WTC11 (cell line): ENCODE measurements around the gene CCDC3. TPM values are rescaled to one million over a fixed set of nuclear protein-coding genes. Genes with fewer than 3 reads are reported as not detected.

Source experiments
- ATAC-seq: fragments of 200-7000 bp; cut with Tn5 transposase; 2 replicates; pipeline ENCODE4 v1.10.0; 2021; ENCODE audit warnings: mild to moderate bottlenecking, moderate library complexity
- CTCF ChIA-PET: fragments of 300-600 bp; sonication (Branson Sonifier 250); formaldehyde crosslinking; loops from one replicate; lab custom pipeline; 2021; ENCODE audit warnings: antibody characterized with exemption; lab: Charles Lee
- POLR2A ChIA-PET: fragments of 350-600 bp; sonication (Branson Sonifier 250); formaldehyde crosslinking; loops from one replicate; lab custom pipeline; 2021; ENCODE audit warnings: antibody characterized with exemption; lab: Charles Lee
- DNase-seq: peaks from one replicate; pipeline ENCODE4 v3.0.0; 2021; ENCODE audit warnings: low spot score
- H3K27ac Mint-ChIP-seq: 2 replicates; pipeline ENCODE4 v1.8.0; 2021; ENCODE audit warnings: mixed read lengths
- H3K27me3 Mint-ChIP-seq: 2 replicates; pipeline ENCODE4 v1.8.0; 2021; ENCODE audit warnings: low read depth, mild to moderate bottlenecking, moderate library complexity, mixed read lengths
- H3K36me3 Mint-ChIP-seq: 2 replicates; pipeline ENCODE4 v1.8.0; 2021; ENCODE audit warnings: mixed read lengths
- H3K4me1 Mint-ChIP-seq: 2 replicates; pipeline ENCODE4 v1.8.0; 2022; ENCODE audit warnings: mixed read lengths
- H3K4me3 Mint-ChIP-seq: 2 replicates; pipeline ENCODE4 v1.8.0; 2021; ENCODE audit warnings: mild to moderate bottlenecking, moderate library complexity, mixed read lengths
- H3K9me3 Mint-ChIP-seq: 2 replicates; pipeline ENCODE4 v1.8.0; 2021; ENCODE audit warnings: mixed read lengths
- AFF4 ChIP-seq: sonication (generic); formaldehyde crosslinking; IDR thresholded peaks from 2 replicates; pipeline ENCODE4 v1.8.1; 2023; ENCODE audit warnings: mild to moderate bottlenecking, missing genetic modification reagents, borderline replicate concordance
- ATF6 ChIP-seq: sonication (generic); formaldehyde crosslinking; IDR thresholded peaks from 2 replicates; pipeline ENCODE4 v1.8.1; 2023; ENCODE audit warnings: mild to moderate bottlenecking, missing genetic modification reagents
- E2F4 ChIP-seq: sonication (generic); formaldehyde crosslinking; IDR thresholded peaks from 2 replicates; pipeline ENCODE4 v1.8.1; 2022; ENCODE audit warnings: low read depth, mild to moderate bottlenecking, moderate library complexity, missing genetic modification reagents, borderline replicate concordance
- ELF4 ChIP-seq: sonication (generic); formaldehyde crosslinking; IDR thresholded peaks from 2 replicates; pipeline ENCODE4 v1.8.1; 2022; ENCODE audit warnings: low read depth, mild to moderate bottlenecking, moderate library complexity, missing genetic modification reagents
- ERG ChIP-seq: fragments of 250-450 bp; sonication (Bioruptor Pico); IDR thresholded peaks from 2 replicates; pipeline ENCODE4 v1.8.0; 2021; ENCODE audit warnings: mild to moderate bottlenecking
- ESRRA ChIP-seq: sonication (generic); formaldehyde crosslinking; IDR thresholded peaks from 2 replicates; pipeline ENCODE4 v1.8.1; 2022; ENCODE audit warnings: mild to moderate bottlenecking, missing genetic modification reagents, borderline replicate concordance
- FOXP1 ChIP-seq: sonication (generic); formaldehyde crosslinking; IDR thresholded peaks from 2 replicates; pipeline ENCODE4 v1.8.0; 2022; ENCODE audit warnings: missing genetic modification reagents, mild to moderate bottlenecking, moderate library complexity, borderline replicate concordance
- GABPB1 ChIP-seq: sonication (generic); formaldehyde crosslinking; IDR thresholded peaks from 2 replicates; pipeline ENCODE4 v1.8.1; 2023; ENCODE audit warnings: mild to moderate bottlenecking, missing genetic modification reagents
- JUN ChIP-seq: sonication (generic); formaldehyde crosslinking; IDR thresholded peaks from 2 replicates; pipeline ENCODE4 v1.8.0; 2023; ENCODE audit warnings: mild to moderate bottlenecking, missing genetic modification reagents
- KAT7 ChIP-seq: sonication (generic); formaldehyde crosslinking; IDR thresholded peaks from 2 replicates; pipeline ENCODE4 v1.8.1; 2023; ENCODE audit warnings: missing genetic modification reagents, mild to moderate bottlenecking, borderline replicate concordance
- SOX15 ChIP-seq: fragments of 250-450 bp; sonication (Bioruptor Pico); IDR thresholded peaks from 2 replicates; pipeline ENCODE4 v1.9.0; 2021; ENCODE audit warnings: mild to moderate bottlenecking
- ZBTB21 ChIP-seq: sonication (generic); formaldehyde crosslinking; IDR thresholded peaks from 2 replicates; pipeline ENCODE4 v1.8.1; 2023; ENCODE audit warnings: mild to moderate bottlenecking, missing genetic modification reagents, borderline replicate concordance
- ZMAT4 ChIP-seq: fragments of 250-450 bp; sonication (Bioruptor Pico); IDR thresholded peaks from 2 replicates; pipeline ENCODE4 v1.9.0; 2021; ENCODE audit warnings: mild to moderate bottlenecking
- ZNF317 ChIP-seq: sonication (generic); formaldehyde crosslinking; IDR thresholded peaks from 2 replicates; pipeline ENCODE4 v1.8.1; 2023; ENCODE audit warnings: low read depth, mild to moderate bottlenecking, moderate library complexity, missing genetic modification reagents, borderline replicate concordance
- ZNF396 ChIP-seq: fragments of 250-450 bp; sonication (Bioruptor Pico); IDR thresholded peaks from 2 replicates; pipeline ENCODE4 v1.8.0; 2021; ENCODE audit warnings: mild to moderate bottlenecking, moderate library complexity, borderline replicate concordance
- ZNF425 ChIP-seq: fragments of 250-450 bp; sonication (Bioruptor Pico); conservative IDR thresholded peaks from 2 replicates; pipeline ENCODE4 v1.9.0; 2021; ENCODE audit warnings: mild to moderate bottlenecking
- ZSCAN18 ChIP-seq: fragments of 250-450 bp; sonication (Bioruptor Pico); IDR thresholded peaks from 2 replicates; pipeline ENCODE4 v2.1.2; 2022; ENCODE audit warnings: mild to moderate bottlenecking, moderate library complexity
- total RNA-seq: library from RNA; stranded (reverse); gene quantifications from 3 replicates; pipeline ENCODE4 v1.2.3, GENCODE V29; 2021
- TF ChIP-seq, protein P1 (sequence below): sonication (generic); formaldehyde crosslinking; IDR thresholded peaks from 2 replicates; pipeline ENCODE4 v1.8.1; 2022; ENCODE audit warnings: mild to moderate bottlenecking, missing genetic modification reagents, moderate library complexity, borderline replicate concordance

CCDC3 gene
- total RNA-seq, 1 experiment from 2014 or later = 3.5 TPM

- Mint-ChIP-seq H3K27ac (no peak overlapping the region), H3K27me3 (no peaks in the 10 kb centered on the region; the same call in 1 of the 2 replicates), H3K9me3 (peaks cover 33% of the 10 kb centered on the region)
- no peak for ATAC-seq
- TF ChIP-seq ELF4 (CRISPR knock-in tag) = no peak
- TF ChIP-seq E2F4 (CRISPR knock-in tag) = no peak
- TF ChIP-seq AFF4 (CRISPR knock-in tag) = no peak
- TF ChIP-seq ERG (CRISPR knock-in tag) = no peak
- TF ChIP-seq ATF6 (CRISPR knock-in tag) = no peak
- TF ChIP-seq ZBTB21 (CRISPR knock-in tag) = no peak
- TF ChIP-seq JUN = no peak
- no peak for TF ChIP-seq ZSCAN18 (CRISPR knock-in tag)
- TF ChIP-seq KAT7 (CRISPR knock-in tag) = no peak
- TF ChIP-seq, protein P1, sequence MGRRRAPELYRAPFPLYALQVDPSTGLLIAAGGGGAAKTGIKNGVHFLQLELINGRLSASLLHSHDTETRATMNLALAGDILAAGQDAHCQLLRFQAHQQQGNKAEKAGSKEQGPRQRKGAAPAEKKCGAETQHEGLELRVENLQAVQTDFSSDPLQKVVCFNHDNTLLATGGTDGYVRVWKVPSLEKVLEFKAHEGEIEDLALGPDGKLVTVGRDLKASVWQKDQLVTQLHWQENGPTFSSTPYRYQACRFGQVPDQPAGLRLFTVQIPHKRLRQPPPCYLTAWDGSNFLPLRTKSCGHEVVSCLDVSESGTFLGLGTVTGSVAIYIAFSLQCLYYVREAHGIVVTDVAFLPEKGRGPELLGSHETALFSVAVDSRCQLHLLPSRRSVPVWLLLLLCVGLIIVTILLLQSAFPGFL (CRISPR knock-in tag) = no peak
- no peak for TF ChIP-seq ZMAT4 (CRISPR knock-in tag)
- no peak for TF ChIP-seq ZNF317
- no peak for TF ChIP-seq FOXP1 (CRISPR knock-in tag)
- no peak for TF ChIP-seq ESRRA (CRISPR knock-in tag)
- TF ChIP-seq SOX15 (CRISPR knock-in tag) = no peak
- no peak for TF ChIP-seq ZNF396 (CRISPR knock-in tag)
- TF ChIP-seq ZNF425 (CRISPR knock-in tag) = no peak
- TF ChIP-seq GABPB1 (CRISPR knock-in tag) = no peak
- TF ChIP-seq, all 79 proteins: peak for 0
- Mint-ChIP-seq H3K4me1 (peaks cover 26% of the 10 kb centered on the region), H3K4me3 (no peak overlapping the region), H3K36me3 (peaks cover 22% of the 10 kb centered on the region)
- CTCF ChIA-PET = interaction anchor here (1.5 kb wide), 1 partner anchor 142 kb away, joined by 3 read pairs; no protein-coding TSS in a partner anchor
- DNase-seq = no peak
- POLR2A ChIA-PET = no interaction called here
Measured at GRCh38 chr10:12940791-12941190, 60.7 kb downstream of the CCDC3 start.
